Right cardiac atrium (tissue), 5 donors: ENCODE measurements around the gene ETHE1. TPM values are rescaled to one million over a fixed set of nuclear protein-coding genes. Genes with fewer than 3 reads are reported as not detected.
A peak's percentile ranks its signal among the peaks of the same experiment; 100 is the strongest.

Experiments used
- ATAC-seq, 2 donors: fragments of 200-7000 bp; cut with Tn5 transposase; one replicate each; pipeline versions ENCODE4 v1.8.0 to v1.9.1; 2020; ENCODE audit warnings: moderate library complexity in 2 of 2, mild to moderate bottlenecking in 1 of 2
- DNase-seq, 3 donors: peaks; one replicate each; pipeline ENCODE4 v3.0.0-alpha.2; 2020
- H3K27ac ChIP-seq: one replicate; pipeline ENCODE4 v1.5.1; 2013; ENCODE audit warnings: mild to moderate bottlenecking, low read length, control low read depth, moderate library complexity
- H3K27me3 ChIP-seq: one replicate; pipeline ENCODE4 v1.6.1; 2013; ENCODE audit not compliant: control insufficient read depth, insufficient read depth
- H3K4me1 ChIP-seq: one replicate; pipeline ENCODE4 v1.6.1; 2013; ENCODE audit warnings: low read length; ENCODE audit not compliant: control insufficient read depth, insufficient read depth
- H3K4me3 ChIP-seq: one replicate; pipeline ENCODE4 v1.5.1; 2013; ENCODE audit warnings: low read length, control low read depth
- H3K9me3 ChIP-seq: one replicate; pipeline ENCODE4 v1.6.1; 2013; ENCODE audit warnings: low read length; ENCODE audit not compliant: control insufficient read depth
- WGBS: extraction: QIAGEN DNeasy Blood & Tissue Kit; methylation state at CpG from one replicate; pipeline ENCODE4 v1.1.7; 2013; 5-methylcytosine and 5-hydroxymethylcytosine counted together
- intact Hi-C, 4 donors: fragments of 100-400 bp; cut with DNase I; formaldehyde crosslinking; loops; one replicate each; pipeline versions ENCODE4 v1.11.0 to v1.14.0; 2022 to 2023
- polyA plus RNA-seq: library from polyadenylated mRNA; stranded (reverse); fragments of 200-250 nt; gene quantifications from one replicate; pipeline ENCODE4 v1.2.3, GENCODE V29; 2013
- total RNA-seq, 4 donors: library from RNA; stranded (reverse); fragmentation: NEBNext Ultra II Directional; extraction: Animal tissue kit (Norgen Biotek cat#: 25700); gene quantifications; one replicate each; pipeline ENCODE4 v1.2.1, GENCODE V29; 2021
- donor health status: healthy with polysubstance abuse.
- donor health status: DM: no; HTN: yes; CAD: no.
- donor health status: DM: no; HTN: no; CAD: no.
- donor health status: DM: no; HTN: yes; CAD: no; lungs with severe emphysema.
- donor health status: DM: yes; HTN: yes; CAD: no.

The ETHE1 gene
- total and polyA plus RNA-seq, 5 donors = 12.6 to 18.2 (median 14.1) TPM

- under 1% methylated on average over 57 of the region's 57 CpGs for WGBS
- H3K4me3 ChIP-seq = peak overlapping the region; percentile 69
- H3K4me1 ChIP-seq = no peaks in the 10 kb centered on the region
- intact Hi-C loops = loop anchor here in 2 of 4 donors (5.0 kb wide), 1 partner anchor 39 kb away; the partner anchor contains the start of gene PHLDB3 (in 2 of the 2)
- H3K9me3 ChIP-seq = no peaks in the 10 kb centered on the region
- H3K27ac ChIP-seq = peak overlapping the region; percentile 13
- DNase-seq = peak; percentile 98 to 100 (median 99)
- no peaks in the 10 kb centered on the region for H3K27me3 ChIP-seq
- ATAC-seq = peak; percentile 96 to 97
Observed at GRCh38 chr19:43463381-43464133, 63.4 kb downstream of the ETHE1 start.

GRCh38 chr19:43462785-43463380 is 64.1 kb downstream of the ETHE1 start:
- intact Hi-C loops = loop anchor here in 2 of 4 donors (5.0 kb wide), 1 partner anchor 39 kb away; the partner anchor contains the start of gene PHLDB3 (in 2 of the 2)
- H3K27ac ChIP-seq = peak overlapping the region; percentile 10

GRCh38 chr19:43462383-43462782 is 64.6 kb downstream of the ETHE1 start:
- Histone ChIP-seq H3K9me3 (no peaks in the 10 kb centered on the region), H3K4me3 (no peak overlapping the region), H3K27me3 (no peaks in the 10 kb centered on the region), H3K27ac (no peak overlapping the region), H3K4me1 (no peaks in the 10 kb centered on the region)
- no peak for DNase-seq
- 90% methylated on average over 7 of the region's 7 CpGs for WGBS
- intact Hi-C loops = loop anchor here in 2 of 4 donors (5.0 kb wide), 1 partner anchor 40 kb away; the partner anchor contains the start of gene PHLDB3 (in 2 of the 2)
- no peak for ATAC-seq

More at GRCh38 chr19:43462785-43463380, 64.1 kb downstream of the ETHE1 start:
- 12% methylated on average over 33 of the region's 33 CpGs for WGBS
- peak overlapping the region; percentile 69 for H3K4me3 ChIP-seq
- no peaks in the 10 kb centered on the region for H3K9me3 ChIP-seq
- no peaks in the 10 kb centered on the region for H3K27me3 ChIP-seq
- H3K4me1 ChIP-seq = no peaks in the 10 kb centered on the region
- no peak for ATAC-seq
- DNase-seq = no peak

DNA sequence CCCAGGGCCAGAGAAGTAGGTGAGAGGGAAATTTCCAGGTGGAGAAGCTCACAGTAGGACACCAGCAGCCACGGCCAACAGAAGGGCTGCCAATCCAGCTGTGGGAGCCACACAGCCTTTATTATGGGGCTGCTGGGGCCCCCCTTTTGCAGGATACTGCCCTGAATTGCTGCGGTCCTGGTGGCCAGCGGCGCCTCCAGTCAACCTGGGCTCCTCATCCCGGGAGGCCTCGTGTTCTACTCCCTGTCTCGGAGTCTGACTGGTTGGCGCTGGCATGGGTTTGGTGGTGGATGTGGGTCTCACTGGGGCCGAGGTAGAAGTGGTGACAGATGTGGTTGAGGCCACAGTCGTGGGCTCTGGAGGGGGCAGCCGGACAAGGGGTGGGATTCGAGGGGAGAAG is 65.7 kb downstream of the ETHE1 start:
- H3K27me3 ChIP-seq = no peaks in the 10 kb centered on the region
- H3K4me1 ChIP-seq = no peaks in the 10 kb centered on the region
- intact Hi-C loops = loop anchor here in 2 of 4 donors (5.0 kb wide), 1 partner anchor 41 kb away; the partner anchor contains the start of gene PHLDB3 (in 2 of the 2)
- H3K27ac ChIP-seq = no peak overlapping the region
- WGBS = 89% methylated on average over 12 of the region's 12 CpGs
- ATAC-seq (no peak), DNase-seq (no peak)
- H3K4me3 ChIP-seq = no peak overlapping the region
- no peaks in the 10 kb centered on the region for H3K9me3 ChIP-seq

DNA sequence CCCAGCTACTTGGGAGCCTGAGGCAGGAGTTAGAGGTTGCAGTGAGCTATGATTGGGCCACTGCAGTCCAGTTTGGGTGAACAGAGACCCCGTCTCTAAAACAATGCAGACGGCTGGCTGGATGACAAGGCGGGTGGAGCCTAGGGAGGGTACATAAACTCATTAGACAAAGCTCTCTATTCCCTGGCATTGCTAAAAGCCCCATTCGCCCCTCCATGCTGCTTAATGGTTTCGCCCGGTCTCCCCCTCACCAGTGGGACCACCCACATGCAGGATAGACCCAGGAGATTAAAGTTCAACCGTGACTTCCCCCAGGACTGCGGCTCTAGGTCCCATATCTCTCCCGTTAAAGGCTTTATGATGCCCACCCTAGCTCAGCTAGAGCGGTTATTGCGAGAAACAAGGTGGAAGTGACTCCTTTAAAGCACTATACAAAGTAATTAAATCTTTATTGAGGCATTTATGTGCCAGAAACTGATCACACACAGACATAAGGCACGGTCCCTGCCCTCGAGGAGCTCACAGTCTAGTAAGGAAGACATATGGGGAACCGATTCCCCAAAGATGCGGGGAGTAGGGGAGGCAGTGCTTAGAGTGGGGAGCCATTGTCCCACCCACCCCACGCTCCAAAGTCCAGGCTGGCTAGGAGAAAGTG is 66.5 kb downstream of the ETHE1 start:
- no peak overlapping the region for H3K27ac ChIP-seq
- no peaks in the 10 kb centered on the region for H3K9me3 ChIP-seq
- 74% methylated on average over 16 of the region's 16 CpGs for WGBS
- H3K4me1 ChIP-seq = no peaks in the 10 kb centered on the region
- no peak for DNase-seq
- H3K4me3 ChIP-seq = no peak overlapping the region
- ATAC-seq = no peak
- intact Hi-C loops = loop anchor here in 2 of 4 donors (5.0 kb wide), 1 partner anchor 42 kb away; the partner anchor contains the start of gene PHLDB3 (in 2 of the 2)
- H3K27me3 ChIP-seq = no peaks in the 10 kb centered on the region

DNA sequence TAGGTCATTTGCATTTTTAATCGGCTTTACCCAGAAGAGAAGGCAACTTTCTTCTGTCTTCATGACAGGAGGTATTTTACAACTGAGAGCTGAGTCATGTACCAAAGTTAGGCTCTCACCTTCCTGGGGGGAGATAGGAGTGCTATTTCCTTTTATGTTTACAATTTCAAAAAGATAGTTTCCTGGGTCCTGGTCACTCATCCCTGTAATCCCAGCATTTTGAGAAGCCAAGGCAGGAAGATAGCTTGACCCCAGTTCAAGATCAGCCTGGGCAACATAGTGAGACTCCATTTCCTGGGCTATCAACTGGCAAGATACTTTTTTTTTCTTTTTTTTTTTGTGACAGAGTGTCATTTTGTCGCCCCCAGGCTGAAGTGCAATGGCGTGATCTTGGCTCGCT is 69.2 kb downstream of the ETHE1 start:
- Histone ChIP-seq H3K27ac (no peak overlapping the region), H3K27me3 (no peaks in the 10 kb centered on the region), H3K4me3 (no peak overlapping the region), H3K4me1 (no peaks in the 10 kb centered on the region), H3K9me3 (no peaks in the 10 kb centered on the region)
- 81% methylated on average over 4 of the region's 4 CpGs for WGBS
- intact Hi-C loops = no loop called here
- ATAC-seq (no peak), DNase-seq (no peak)

Other genes starting within 250 kb of the ETHE1 start
- under 1 TPM in 3 of 4 donors, not detected in 1; 0.15 to 0.72 (median 0.17) TPM for gene CD177, start 173.5 kb downstream of the ETHE1 start, total RNA-seq
- 0.02 TPM for gene CD177, start 173.5 kb downstream of the ETHE1 start, polyA plus RNA-seq
- not detected for gene TEX101, start 112.3 kb downstream of the ETHE1 start, total RNA-seq
- not detected for gene TEX101, start 112.3 kb downstream of the ETHE1 start, polyA plus RNA-seq
- 1 to 10 TPM in 1 of 4 donors, under 1 TPM in 3; 0.53 to 1.5 (median 0.75) TPM for gene LYPD3, start 61.6 kb downstream of the ETHE1 start, total RNA-seq
- 0.97 TPM for gene LYPD3, start 61.6 kb downstream of the ETHE1 start, polyA plus RNA-seq
- 10 to 100 TPM in 2 of 4 donors, 1 to 10 TPM in 2; 6.3 to 11.4 (median 8.7) TPM for gene PHLDB3, start 22.5 kb downstream of the ETHE1 start, total RNA-seq
- 6.9 TPM for gene PHLDB3, start 22.5 kb downstream of the ETHE1 start, polyA plus RNA-seq
- 1 to 10 TPM; 1.4 to 3.2 (median 2.4) TPM for gene ZNF575, start 6.0 kb upstream of the ETHE1 start, total RNA-seq
- 0.97 TPM for gene ZNF575, start 6.0 kb upstream of the ETHE1 start, polyA plus RNA-seq
- 10 to 100 TPM; 13.5 to 17.1 (median 15.6) TPM for gene XRCC1, start 48.3 kb upstream of the ETHE1 start, total RNA-seq
- gene XRCC1, start 48.3 kb upstream of the ETHE1 start, polyA plus RNA-seq = 11.2 TPM
- 1 to 10 TPM; 3.8 to 6.8 (median 4.9) TPM for gene PINLYP, start 48.6 kb upstream of the ETHE1 start, total RNA-seq
- 9.8 TPM for gene PINLYP, start 48.6 kb upstream of the ETHE1 start, polyA plus RNA-seq
- gene IRGQ, start 68.9 kb upstream of the ETHE1 start, total RNA-seq = 10 to 100 TPM; 19.4 to 29.2 (median 24.7) TPM
- gene IRGQ, start 68.9 kb upstream of the ETHE1 start, polyA plus RNA-seq = 9.4 TPM
- 10 to 100 TPM; 11.5 to 15.4 (median 13.0) TPM for gene ZNF576, start 69.4 kb upstream of the ETHE1 start, total RNA-seq
- 11.6 TPM for gene ZNF576, start 69.4 kb upstream of the ETHE1 start, polyA plus RNA-seq
- under 1 TPM in 3 of 4 donors, not detected in 1; 0.23 to 0.29 (median 0.28) TPM for gene SRRM5, start 84.9 kb upstream of the ETHE1 start, total RNA-seq
- 0.34 TPM for gene SRRM5, start 84.9 kb upstream of the ETHE1 start, polyA plus RNA-seq
- gene ZNF428, start 92.4 kb upstream of the ETHE1 start, total RNA-seq = 10 to 100 TPM; 41.4 to 50.6 (median 45.7) TPM
- gene ZNF428, start 92.4 kb upstream of the ETHE1 start, polyA plus RNA-seq = 65.0 TPM
- gene CADM4, start 112.6 kb upstream of the ETHE1 start, total RNA-seq = 10 to 100 TPM; 12.4 to 15.9 (median 14.1) TPM
- gene CADM4, start 112.6 kb upstream of the ETHE1 start, polyA plus RNA-seq = 17.6 TPM
- 10 to 100 TPM in 1 of 4 donors, 1 to 10 TPM in 3; 4.6 to 15.4 (median 7.1) TPM for gene PLAUR, start 143.0 kb upstream of the ETHE1 start, total RNA-seq
- gene PLAUR, start 143.0 kb upstream of the ETHE1 start, polyA plus RNA-seq = 7.9 TPM
- gene IRGC, start 188.9 kb upstream of the ETHE1 start, total RNA-seq = not detected
- gene IRGC, start 188.9 kb upstream of the ETHE1 start, polyA plus RNA-seq = not detected
- 10 to 100 TPM; 14.8 to 21.0 (median 15.8) TPM for gene SMG9, start 227.8 kb upstream of the ETHE1 start, total RNA-seq
- gene SMG9, start 227.8 kb upstream of the ETHE1 start, polyA plus RNA-seq = 11.7 TPM